HFFc6 (cell line): ENCODE measurements around the gene MAP1A. TPM values are rescaled to one million over a fixed set of nuclear protein-coding genes. Genes with fewer than 3 reads are reported as not detected.

Source experiments
- DNase-seq: peaks from one replicate; pipeline ENCODE4 v3.0.0-alpha.2; 2018
- H3K27ac Mint-ChIP-seq: 2 replicates; pipeline ENCODE4 v1.8.0; 2020; ENCODE audit warnings: mild to moderate bottlenecking, mixed read lengths
- H3K27me3 Mint-ChIP-seq: 2 replicates; pipeline ENCODE4 v1.8.0; 2021; ENCODE audit warnings: mild to moderate bottlenecking, moderate library complexity, mixed read lengths; ENCODE audit not compliant: insufficient read depth
- H3K36me3 Mint-ChIP-seq: 2 replicates; pipeline ENCODE4 v1.8.0; 2021; ENCODE audit warnings: low read depth, mixed read lengths
- H3K4me1 Mint-ChIP-seq: 2 replicates; pipeline ENCODE4 v1.8.0; 2020; ENCODE audit warnings: low read depth, mixed read lengths
- H3K4me3 Mint-ChIP-seq: 2 replicates; pipeline ENCODE4 v1.8.0; 2020; ENCODE audit warnings: mild to moderate bottlenecking, moderate library complexity, mixed read lengths
- H3K9me3 Mint-ChIP-seq: 2 replicates; pipeline ENCODE4 v1.8.0; 2020; ENCODE audit warnings: mild to moderate bottlenecking, mixed read lengths
- CTCF ChIP-seq: fragments of 200-600 bp; sonication (generic); IDR thresholded peaks from 2 replicates; pipeline ENCODE4 v1.5.0; 2021; ENCODE audit warnings: antibody characterized with exemption, mild to moderate bottlenecking
- total RNA-seq, 6 experiments: library from RNA; stranded (reverse); fragmentation: NEBNext Ultra II Directional; extraction: Animal tissue kit (Norgen Biotek cat#: 25700); gene quantifications; 2 replicates in 1 of 6; 3 replicates in 5 of 6; pipeline ENCODE4 v1.2.3, GENCODE V29; 2021

MAP1A gene
- total RNA-seq, 6 experiments from 2014 or later = 136 to 174 (median 169) TPM

DNA sequence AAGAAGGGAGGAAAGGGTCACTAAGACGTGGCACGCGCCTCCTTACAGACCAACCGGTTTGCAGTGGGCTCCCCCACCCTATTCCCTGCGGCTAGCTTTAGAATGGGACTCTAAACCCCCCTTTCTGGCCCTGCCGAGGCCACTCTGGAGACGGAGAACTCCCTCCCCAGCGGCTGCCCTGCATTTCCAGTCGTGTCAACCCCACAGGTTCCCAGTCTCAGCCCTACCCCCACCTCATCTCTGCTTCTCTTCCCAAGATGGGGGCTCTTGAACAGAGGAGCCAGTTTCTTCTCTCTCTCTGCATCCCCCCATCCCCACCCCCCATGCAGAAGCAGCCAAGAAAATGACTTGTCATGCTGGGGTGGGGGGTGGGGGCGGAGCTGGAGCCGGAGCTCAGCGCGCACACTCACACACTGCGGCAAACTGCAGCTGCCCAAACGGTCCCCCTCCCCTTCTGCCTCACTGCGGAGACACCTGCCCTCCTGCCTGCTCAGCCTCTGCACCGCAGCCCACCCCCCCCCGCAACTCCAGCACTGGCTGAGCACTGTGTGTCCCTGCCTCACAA, 871 bp downstream of the MAP1A start:
- Mint-ChIP-seq H3K4me1 (peaks cover 56% of the 10 kb centered on the region), H3K36me3 (peaks cover 28% of the 10 kb centered on the region), H3K4me3 (peak overlapping the region; percentile 99), H3K27ac (peak overlapping the region; percentile 90), H3K27me3 (peaks cover 2% of the 10 kb centered on the region), H3K9me3 (no peaks in the 10 kb centered on the region)
- no peak for TF ChIP-seq CTCF
- no peak for DNase-seq

- Mint-ChIP-seq H3K27ac (peak overlapping the region; percentile 27; the same call in 1 of the 2 replicates), H3K9me3 (no peaks in the 10 kb centered on the region), H3K4me1 (peaks cover 46% of the 10 kb centered on the region), H3K4me3 (peak overlapping the region; percentile 99), H3K27me3 (peaks cover 2% of the 10 kb centered on the region), H3K36me3 (peaks cover 30% of the 10 kb centered on the region)
- TF ChIP-seq CTCF = no peak
- DNase-seq = no peak
Observed at GRCh38 chr15:43519196-43519595, 1.8 kb downstream of the MAP1A start.

DNA sequence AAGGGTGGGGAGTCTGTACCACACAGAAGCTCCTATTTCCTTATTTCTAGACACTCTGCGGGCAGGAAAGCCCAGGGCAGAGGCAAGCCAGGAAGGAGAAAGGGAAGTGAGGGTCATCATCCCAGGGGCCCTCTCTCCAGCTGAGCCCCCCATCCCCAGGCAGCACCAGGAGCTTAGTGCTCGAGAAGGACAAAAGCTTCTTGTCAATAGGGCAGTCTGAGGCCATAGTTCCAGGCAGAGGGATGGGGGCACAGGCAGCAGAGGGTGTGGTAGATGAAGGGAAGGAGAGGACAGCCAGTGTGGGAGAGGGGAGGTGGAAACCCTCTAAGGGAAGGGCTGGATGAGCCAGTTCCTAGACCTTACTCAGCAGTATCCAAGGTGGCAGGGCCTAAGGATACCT, 2.7 kb downstream of the MAP1A start:
- no peaks in the 10 kb centered on the region; the same call in 1 of the 2 replicates for H3K27me3 Mint-ChIP-seq
- DNase-seq = no peak
- TF ChIP-seq CTCF = no peak

GRCh38 chr15:43521419-43521818, 4.0 kb downstream of the MAP1A start:
- no peak for TF ChIP-seq CTCF
- Mint-ChIP-seq H3K27ac (no peak overlapping the region), H3K4me1 (peaks cover 39% of the 10 kb centered on the region), H3K36me3 (peaks cover 47% of the 10 kb centered on the region), H3K27me3 (no peaks in the 10 kb centered on the region; the same call in 1 of the 2 replicates), H3K4me3 (no peak overlapping the region), H3K9me3 (no peaks in the 10 kb centered on the region)
- DNase-seq = no peak

More for the DNA sequence above, 2.7 kb downstream of the MAP1A start:
- H3K9me3 Mint-ChIP-seq = no peaks in the 10 kb centered on the region
- peak overlapping the region; percentile 99; the same call in 1 of the 2 replicates for H3K4me3 Mint-ChIP-seq
- H3K27ac Mint-ChIP-seq = no peak overlapping the region
- peaks cover 34% of the 10 kb centered on the region for H3K36me3 Mint-ChIP-seq
- H3K4me1 Mint-ChIP-seq = peaks cover 39% of the 10 kb centered on the region

GRCh38 chr15:43522247-43522646, 4.8 kb downstream of the MAP1A start:
- Mint-ChIP-seq H3K36me3 (peaks cover 49% of the 10 kb centered on the region), H3K27ac (no peak overlapping the region), H3K4me1 (peaks cover 34% of the 10 kb centered on the region), H3K4me3 (no peak overlapping the region), H3K27me3 (no peaks in the 10 kb centered on the region; the same call in 1 of the 2 replicates), H3K9me3 (no peaks in the 10 kb centered on the region)
- no peak for DNase-seq
- no peak for TF ChIP-seq CTCF
